CD14-positive monocyte (primary cell): ENCODE results near the gene FUS. TPM values are rescaled to one million over a fixed set of nuclear protein-coding genes. Genes with fewer than 3 reads are reported as not detected.
A peak's percentile ranks its signal among the peaks of the same experiment; 100 is the strongest.

Experiments
- DNase-seq, 3 donors: peaks; one replicate each; pipeline ENCODE4 v3.0.0-alpha.2; 2011 to 2022
- H2AFZ ChIP-seq: 2 replicates; pipeline ENCODE4 v1.6.0; 2012; ENCODE audit warnings: mild to moderate bottlenecking, low read depth, low read length, inconsistent platforms; ENCODE audit not compliant: insufficient read depth, poor library complexity, severe bottlenecking
- H3K27ac ChIP-seq, 2 donors: 1 replicate in 1 of 2; 2 replicates in 1 of 2; pipeline ENCODE4 v1.5.1; 2012 to 2013; ENCODE audit warnings: low read length in 2 of 2, control low read depth in 1 of 2, inconsistent platforms in 1 of 2, low read depth in 1 of 2, mild to moderate bottlenecking in 1 of 2
- H3K27me3 ChIP-seq, 2 donors: one replicate each; pipeline versions ENCODE4 v1.6.0 to v1.6.1; 2011 to 2013; ENCODE audit warnings: low read length in 2 of 2; ENCODE audit not compliant: control insufficient read depth in 2 of 2, insufficient read depth in 2 of 2
- H3K36me3 ChIP-seq, 2 donors: replicated peaks in 1 of 2; 1 replicate in 1 of 2; 2 replicates in 1 of 2; pipeline versions ENCODE4 v1.5.1 to v1.6.1; 2012 to 2013; ENCODE audit warnings: low read length in 2 of 2, control low read depth in 1 of 2, inconsistent platforms in 1 of 2, mild to moderate bottlenecking in 1 of 2; ENCODE audit not compliant: insufficient read depth in 2 of 2, control insufficient read depth in 1 of 2
- H3K4me1 ChIP-seq, 2 donors: 1 replicate in 1 of 2; 2 replicates in 1 of 2; pipeline versions ENCODE4 v1.5.1 to v1.6.1; 2012 to 2013; ENCODE audit warnings: low read length in 2 of 2, control low read depth in 1 of 2, inconsistent platforms in 1 of 2, mild to moderate bottlenecking in 1 of 2, moderate library complexity in 1 of 2; ENCODE audit not compliant: insufficient read depth in 2 of 2, control insufficient read depth in 1 of 2
- H3K4me2 ChIP-seq: replicated peaks from 2 replicates; pipeline ENCODE3; 2012; ENCODE audit warnings: low read length, moderate library complexity, mild to moderate bottlenecking; ENCODE audit not compliant: poor library complexity, severe bottlenecking; ENCODE audit errors: extremely low read depth
- H3K4me3 ChIP-seq, 3 experiments: fragments of 200-600 bp in 1 of 3; sonication (generic) in 1 of 3; replicated peaks in 1 of 3; 1 replicate in 2 of 3; 2 replicates in 1 of 3; pipeline ENCODE4 v1.5.1; 2011 to 2013; ENCODE audit warnings: low read length in 3 of 3, mild to moderate bottlenecking in 3 of 3, control low read depth in 2 of 3, low read depth in 2 of 3, inconsistent platforms in 1 of 3, moderate library complexity in 1 of 3
- H3K79me2 ChIP-seq: 2 replicates; pipeline ENCODE4 v1.6.0; 2012; ENCODE audit warnings: mild to moderate bottlenecking, control low read depth, inconsistent platforms, low read length, moderate library complexity; ENCODE audit not compliant: insufficient read depth
- H3K9ac ChIP-seq: 2 replicates; pipeline ENCODE4 v1.6.0; 2017; ENCODE audit warnings: low read length, mild to moderate bottlenecking; ENCODE audit not compliant: insufficient read depth, poor library complexity, severe bottlenecking
- H3K9me3 ChIP-seq, 2 donors: replicated peaks in 1 of 2; 1 replicate in 1 of 2; 2 replicates in 1 of 2; pipeline versions ENCODE4 v1.5.1 to v1.6.1; 2012 to 2013; ENCODE audit warnings: low read length in 2 of 2, control low read depth in 1 of 2; ENCODE audit not compliant: control insufficient read depth in 1 of 2, insufficient read depth in 1 of 2
- H4K20me1 ChIP-seq: 2 replicates; pipeline ENCODE4 v1.6.0; 2012; ENCODE audit warnings: mild to moderate bottlenecking, low read length, control low read depth, moderate library complexity; ENCODE audit not compliant: insufficient read depth
- H3K27ac Mint-ChIP-seq, 7 donors: one replicate each; pipeline ENCODE4 v1.8.0; 2020; ENCODE audit warnings: mild to moderate bottlenecking in 7 of 7, mixed read lengths in 7 of 7, moderate library complexity in 6 of 7, inconsistent platforms in 2 of 7
- H3K27me3 Mint-ChIP-seq, 3 donors: one replicate each; pipeline ENCODE4 v1.8.0; 2021 to 2022; ENCODE audit warnings: low read depth in 3 of 3, mild to moderate bottlenecking in 3 of 3, mixed read lengths in 3 of 3, moderate library complexity in 3 of 3, inconsistent platforms in 1 of 3
- H3K36me3 Mint-ChIP-seq, 2 donors: one replicate each; pipeline ENCODE4 v1.8.0; 2020; ENCODE audit warnings: mixed read lengths in 2 of 2, inconsistent platforms in 1 of 2, mild to moderate bottlenecking in 1 of 2
- H3K4me1 Mint-ChIP-seq: one replicate; pipeline ENCODE4 v1.8.0; 2020; ENCODE audit warnings: mild to moderate bottlenecking, mixed read lengths
- H3K4me3 Mint-ChIP-seq, 2 donors: one replicate each; pipeline ENCODE4 v1.8.0; 2020; ENCODE audit warnings: mild to moderate bottlenecking in 2 of 2, mixed read lengths in 2 of 2, moderate library complexity in 1 of 2
- H3K9me3 Mint-ChIP-seq, 7 donors: one replicate each; pipeline ENCODE4 v1.8.0; 2020 to 2022; ENCODE audit warnings: mixed read lengths in 7 of 7, mild to moderate bottlenecking in 6 of 7, moderate library complexity in 6 of 7, inconsistent platforms in 2 of 7
- WGBS: methylation state at CpG from one replicate; pipeline ENCODE4 v1.1.5; 2013; ENCODE audit warnings: missing lambda C conversion rate; ENCODE audit not compliant: insufficient coverage; 5-methylcytosine and 5-hydroxymethylcytosine counted together
- intact Hi-C, 2 donors: fragments of 100-400 bp; cut with micrococcal nuclease; formaldehyde crosslinking; loops; one replicate each; pipeline versions ENCODE4 v1.15.0 to v1.15.1; 2023
- polyA plus RNA-seq, 3 donors: library from polyadenylated mRNA; depleted of rRNA in 1 of 3; unstranded in 2 of 3; stranded (reverse) in 1 of 3; fragments of 300-500 nt in 2 of 3; fragments of >200 nt in 1 of 3; fragmentation: Illumina TruSeq in 2 of 3; gene quantifications; 1 replicate in 2 of 3; 2 replicates in 1 of 3; pipeline ENCODE4 v1.2.3, GENCODE V29; 2012 to 2021
- TF ChIP-seq, protein P1 (sequence below): fragments of 200-600 bp; IDR thresholded peaks from one replicate; pipeline ENCODE4 v1.8.0; 2022; ENCODE audit warnings: antibody characterized with exemption, mild to moderate bottlenecking

Gene FUS
- polyA plus RNA-seq, 3 donors = 54.9 to 246 (median 78.5) TPM

DNA sequence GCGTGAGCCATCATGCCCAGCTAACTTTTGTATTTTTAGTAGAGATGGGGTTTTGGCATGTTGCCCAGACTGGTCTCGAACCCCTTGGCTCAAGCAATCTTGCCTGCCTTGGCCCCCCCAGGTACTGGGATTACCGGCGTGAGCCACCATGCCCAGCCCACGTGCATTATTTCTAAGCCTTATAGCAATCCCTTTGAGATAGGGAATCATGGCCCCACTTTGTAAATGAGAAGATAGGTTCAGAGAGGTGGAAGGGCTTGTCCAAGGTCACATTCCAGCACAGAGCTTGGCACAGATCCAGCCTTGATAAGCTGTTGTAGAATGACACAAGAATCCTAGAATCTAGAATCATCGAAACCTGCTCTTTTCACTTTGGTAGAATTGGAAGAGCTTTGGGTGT is 26.8 kb downstream of the FUS start:
- peaks cover 41% of the 10 kb centered on the region for H3K4me1 Mint-ChIP-seq
- no peak overlapping the region for H3K27ac Mint-ChIP-seq
- peak overlapping the region in 1 of 2 donors; percentile 15 for H3K4me3 Mint-ChIP-seq

DNA sequence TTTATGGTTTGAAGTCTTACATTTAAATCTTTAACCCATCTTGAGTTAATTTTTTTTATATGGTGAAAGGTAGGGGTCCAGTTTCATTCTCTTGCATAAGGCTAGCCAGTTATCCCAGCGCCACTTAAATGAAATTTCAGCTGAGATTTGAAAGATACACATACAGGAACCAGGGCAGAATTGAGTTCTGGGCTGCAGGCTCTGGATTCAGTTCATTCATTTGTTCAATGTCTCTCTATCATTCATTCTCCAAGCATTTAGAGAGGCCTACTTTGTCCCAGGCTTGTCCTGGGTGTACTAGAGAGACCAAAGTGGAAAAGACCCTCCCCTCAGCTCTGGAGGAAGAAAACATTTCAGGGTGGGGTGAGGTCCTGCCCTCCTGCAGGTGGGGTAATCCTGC is 33.4 kb downstream of the FUS start:
- intact Hi-C loops = loop anchor here in 1 of 2 donors (10.0 kb wide), 1 partner anchor 59 kb away; the partner anchor contains the start of gene PRSS36
- peaks cover 16 to 17% of the 10 kb centered on the region in 2 donors for H3K36me3 Mint-ChIP-seq
- no peak overlapping the region for H3K4me2 ChIP-seq
- TF ChIP-seq, protein P1, sequence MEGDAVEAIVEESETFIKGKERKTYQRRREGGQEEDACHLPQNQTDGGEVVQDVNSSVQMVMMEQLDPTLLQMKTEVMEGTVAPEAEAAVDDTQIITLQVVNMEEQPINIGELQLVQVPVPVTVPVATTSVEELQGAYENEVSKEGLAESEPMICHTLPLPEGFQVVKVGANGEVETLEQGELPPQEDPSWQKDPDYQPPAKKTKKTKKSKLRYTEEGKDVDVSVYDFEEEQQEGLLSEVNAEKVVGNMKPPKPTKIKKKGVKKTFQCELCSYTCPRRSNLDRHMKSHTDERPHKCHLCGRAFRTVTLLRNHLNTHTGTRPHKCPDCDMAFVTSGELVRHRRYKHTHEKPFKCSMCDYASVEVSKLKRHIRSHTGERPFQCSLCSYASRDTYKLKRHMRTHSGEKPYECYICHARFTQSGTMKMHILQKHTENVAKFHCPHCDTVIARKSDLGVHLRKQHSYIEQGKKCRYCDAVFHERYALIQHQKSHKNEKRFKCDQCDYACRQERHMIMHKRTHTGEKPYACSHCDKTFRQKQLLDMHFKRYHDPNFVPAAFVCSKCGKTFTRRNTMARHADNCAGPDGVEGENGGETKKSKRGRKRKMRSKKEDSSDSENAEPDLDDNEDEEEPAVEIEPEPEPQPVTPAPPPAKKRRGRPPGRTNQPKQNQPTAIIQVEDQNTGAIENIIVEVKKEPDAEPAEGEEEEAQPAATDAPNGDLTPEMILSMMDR = no peak
- no peak overlapping the region for H3K4me3 ChIP-seq
- WGBS = 100% methylated on average over 1 of the region's 1 CpG
- no peaks in the 10 kb centered on the region for H3K36me3 ChIP-seq
- H3K9ac ChIP-seq = no peak overlapping the region
- peaks cover 34 to 40% of the 10 kb centered on the region in 2 donors for H3K4me1 ChIP-seq
- no peak overlapping the region for H3K27ac ChIP-seq
- H3K4me1 Mint-ChIP-seq = peaks cover 43% of the 10 kb centered on the region
- peaks cover 0 to 4% of the 10 kb centered on the region in 2 donors for H3K9me3 ChIP-seq
- H3K27me3 Mint-ChIP-seq = peaks cover 45 to 61% (median 53%) of the 10 kb centered on the region in 3 donors
- no peak overlapping the region for H2AFZ ChIP-seq
- H4K20me1 ChIP-seq = no peaks in the 10 kb centered on the region
- peaks cover 9 to 41% of the 10 kb centered on the region in 2 donors for H3K27me3 ChIP-seq
- no peak overlapping the region for H3K27ac Mint-ChIP-seq
- no peaks in the 10 kb centered on the region for H3K79me2 ChIP-seq
- H3K4me3 Mint-ChIP-seq = peak overlapping the region in 1 of 2 donors; percentile 61
- H3K9me3 Mint-ChIP-seq = peaks cover 0 to 9% (median 6%) of the 10 kb centered on the region in 7 donors
- DNase-seq = no peak

More for the DNA sequence above, 26.8 kb downstream of the FUS start:
- Histone ChIP-seq H3K9me3 (no peaks in the 10 kb centered on the region), H3K27ac (no peak overlapping the region), H3K4me3 (no peak overlapping the region), H3K36me3 (no peaks in the 10 kb centered on the region), H3K27me3 (no peaks in the 10 kb centered on the region), H3K4me2 (no peak overlapping the region), H2AFZ (no peak overlapping the region), H3K9ac (no peak overlapping the region), H3K79me2 (peaks cover 22% of the 10 kb centered on the region), H4K20me1 (peaks cover 5% of the 10 kb centered on the region), H3K4me1 (peaks cover 16 to 28% of the 10 kb centered on the region in 2 donors)
- Mint-ChIP-seq H3K9me3 (no peaks in the 10 kb centered on the region), H3K36me3 (peaks cover 0 to 4% of the 10 kb centered on the region in 2 donors), H3K27me3 (peaks cover 8 to 17% (median 9%) of the 10 kb centered on the region in 3 donors)
- no peak for DNase-seq
- intact Hi-C loops = no loop called here
- TF ChIP-seq, protein P1 = no peak
- 44% methylated on average over 3 of the region's 6 CpGs for WGBS
